ENCODE measurements around the gene PARD6A. TPM values are rescaled to one million over a fixed set of nuclear protein-coding genes. Genes with fewer than 3 reads are reported as not detected.
A peak's percentile ranks its signal among the peaks of the same experiment; 100 is the strongest.

Gene PARD6A
- total RNA-seq, 1 donor from 2014 or later: 7.5 TPM

DNA sequence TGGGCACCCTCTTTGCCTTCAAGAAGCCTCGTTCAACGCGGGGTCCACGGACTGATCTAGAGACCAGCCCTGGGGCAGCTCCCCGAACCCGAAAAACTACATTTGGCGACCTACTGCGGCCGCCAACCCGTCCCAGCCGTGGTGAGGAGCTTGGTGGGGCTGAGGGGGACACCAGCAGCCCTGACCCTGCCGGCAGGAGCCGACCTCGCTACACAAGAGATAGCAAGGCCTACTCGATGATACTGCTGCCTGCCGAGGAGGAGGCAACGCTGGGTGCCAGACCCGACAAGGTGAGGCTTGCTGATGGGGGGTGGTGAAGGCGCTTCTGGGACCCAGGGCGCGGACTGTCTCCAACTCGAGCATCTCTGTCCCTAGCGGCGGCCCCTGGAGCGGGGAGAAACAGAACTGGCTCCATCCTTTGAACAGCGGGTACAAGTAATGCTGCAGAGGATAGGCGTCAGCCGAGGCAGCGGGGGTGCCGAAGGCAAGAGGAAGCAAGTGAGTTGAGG lies 6.3 kb upstream of the PARD6A start:
- Mint-ChIP-seq H3K4me1 (peaks cover 22% of the 10 kb centered on the region), H3K27ac (ENCODE audit: unreplicated experiment) (no peak overlapping the region), H3K4me3 (peak overlapping the region; percentile 41), H3K27me3 (ENCODE audit: low read depth) (peaks cover 54% of the 10 kb centered on the region), H3K36me3 (ENCODE audit: low read depth) (no peaks in the 10 kb centered on the region), H3K9me3 (no peaks in the 10 kb centered on the region)
- TF ChIP-seq, protein P1, sequence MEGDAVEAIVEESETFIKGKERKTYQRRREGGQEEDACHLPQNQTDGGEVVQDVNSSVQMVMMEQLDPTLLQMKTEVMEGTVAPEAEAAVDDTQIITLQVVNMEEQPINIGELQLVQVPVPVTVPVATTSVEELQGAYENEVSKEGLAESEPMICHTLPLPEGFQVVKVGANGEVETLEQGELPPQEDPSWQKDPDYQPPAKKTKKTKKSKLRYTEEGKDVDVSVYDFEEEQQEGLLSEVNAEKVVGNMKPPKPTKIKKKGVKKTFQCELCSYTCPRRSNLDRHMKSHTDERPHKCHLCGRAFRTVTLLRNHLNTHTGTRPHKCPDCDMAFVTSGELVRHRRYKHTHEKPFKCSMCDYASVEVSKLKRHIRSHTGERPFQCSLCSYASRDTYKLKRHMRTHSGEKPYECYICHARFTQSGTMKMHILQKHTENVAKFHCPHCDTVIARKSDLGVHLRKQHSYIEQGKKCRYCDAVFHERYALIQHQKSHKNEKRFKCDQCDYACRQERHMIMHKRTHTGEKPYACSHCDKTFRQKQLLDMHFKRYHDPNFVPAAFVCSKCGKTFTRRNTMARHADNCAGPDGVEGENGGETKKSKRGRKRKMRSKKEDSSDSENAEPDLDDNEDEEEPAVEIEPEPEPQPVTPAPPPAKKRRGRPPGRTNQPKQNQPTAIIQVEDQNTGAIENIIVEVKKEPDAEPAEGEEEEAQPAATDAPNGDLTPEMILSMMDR (conservative IDR thresholded peaks at IDR 0.05): no peak
- no peak for DNase-seq (ENCODE audit: low read depth, low spot score)

DNA sequence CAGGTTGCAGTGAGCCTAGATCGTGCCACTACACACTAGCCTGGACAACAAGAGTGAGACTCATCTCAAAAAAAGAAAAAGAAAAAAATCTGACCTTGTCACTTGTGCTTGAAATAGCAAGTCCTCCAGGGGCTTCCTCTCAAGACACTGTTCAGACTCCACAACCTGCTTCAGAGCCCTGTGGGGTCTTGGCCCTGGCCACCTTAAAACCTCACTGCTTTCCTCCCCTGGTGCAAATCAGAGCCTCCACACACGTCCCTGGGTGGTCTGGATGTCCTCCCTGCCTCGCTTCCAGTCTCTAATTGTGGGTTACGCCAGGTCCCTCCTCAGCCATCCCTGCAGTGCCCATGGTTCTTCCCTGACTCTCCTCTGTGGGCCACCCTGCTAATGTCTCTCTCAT lies 5.4 kb upstream of the PARD6A start:
- Mint-ChIP-seq H3K27me3 (ENCODE audit: low read depth) (peaks cover 46% of the 10 kb centered on the region), H3K9me3 (no peaks in the 10 kb centered on the region), H3K27ac (ENCODE audit: unreplicated experiment) (no peak overlapping the region), H3K4me3 (peak overlapping the region; percentile 74), H3K4me1 (peaks cover 15% of the 10 kb centered on the region), H3K36me3 (ENCODE audit: low read depth) (no peaks in the 10 kb centered on the region)
- TF ChIP-seq, protein P1 (conservative IDR thresholded peaks at IDR 0.05): no peak
- DNase-seq (ENCODE audit: low read depth, low spot score): no peak

DNA sequence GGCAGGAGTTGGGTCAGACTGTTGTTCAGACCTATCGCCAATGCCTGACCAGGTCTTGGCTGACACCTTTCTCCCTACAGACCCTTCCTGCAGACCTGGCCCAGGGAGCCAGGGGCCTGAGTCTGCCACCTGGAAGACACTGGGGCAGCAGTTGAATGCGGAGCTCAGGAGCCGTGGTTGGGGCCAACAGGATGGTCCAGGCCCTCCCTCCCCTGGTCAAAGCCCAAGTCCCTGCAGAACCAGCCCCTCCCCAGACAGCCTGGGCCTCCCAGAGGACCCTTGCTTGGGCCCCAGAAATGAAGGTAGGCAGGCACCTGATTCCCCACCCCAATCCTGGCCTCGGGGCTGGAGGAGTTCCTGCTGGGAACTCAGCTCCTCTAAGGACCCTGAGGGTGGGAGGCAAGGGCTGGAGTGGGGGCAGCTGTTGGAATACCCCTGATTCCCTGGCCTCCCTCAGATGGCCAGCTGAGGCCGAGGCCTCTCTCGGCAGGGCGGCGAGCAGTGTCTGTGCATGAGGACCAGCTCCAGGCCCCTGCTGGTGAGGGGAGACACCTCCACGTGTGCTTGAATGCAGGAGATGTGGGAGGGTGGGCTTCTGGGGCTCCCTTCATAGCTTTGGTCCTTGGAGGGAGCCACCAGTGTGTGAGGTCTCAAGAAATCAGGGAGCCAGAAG lies 4.3 kb upstream of the PARD6A start:
- DNase-seq (ENCODE audit: low read depth, low spot score): no peak
- Mint-ChIP-seq H3K27me3 (ENCODE audit: low read depth) (peaks cover 43% of the 10 kb centered on the region), H3K4me3 (peak overlapping the region; percentile 75), H3K36me3 (ENCODE audit: low read depth) (no peaks in the 10 kb centered on the region), H3K9me3 (no peaks in the 10 kb centered on the region), H3K4me1 (peaks cover 19% of the 10 kb centered on the region), H3K27ac (ENCODE audit: unreplicated experiment) (no peak overlapping the region)
- TF ChIP-seq, protein P1 (conservative IDR thresholded peaks at IDR 0.05): no peak

DNA sequence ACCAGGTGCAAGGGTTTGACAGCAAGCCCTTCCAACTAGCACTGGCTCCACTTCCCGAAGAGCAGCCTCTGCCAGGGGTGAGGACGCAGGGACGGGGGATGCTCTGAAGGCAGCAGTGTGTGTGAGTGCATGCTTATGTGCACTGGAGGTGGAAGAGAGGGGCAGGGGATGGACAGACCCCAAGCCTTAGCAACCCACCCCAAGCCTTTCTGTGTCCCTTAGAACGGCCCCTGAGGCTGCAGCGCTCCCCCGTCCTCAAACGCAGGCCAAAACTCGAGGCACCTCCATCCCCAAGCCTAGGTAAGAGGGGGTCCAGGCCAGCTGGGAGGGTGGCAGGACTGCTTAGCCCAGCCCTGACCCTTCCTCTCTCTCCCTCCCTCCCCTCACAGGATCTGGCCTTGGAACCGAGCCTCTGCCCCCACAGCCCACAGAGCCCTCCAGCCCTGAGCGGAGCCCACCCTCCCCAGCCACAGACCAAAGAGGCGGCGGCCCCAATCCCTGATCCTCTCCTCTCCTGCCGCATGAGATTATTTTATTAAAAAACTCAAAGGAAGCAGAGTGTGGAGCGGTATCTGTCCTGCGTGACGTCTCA lies 3.6 kb upstream of the PARD6A start:
- H3K4me3 Mint-ChIP-seq: peak overlapping the region; percentile 75

DNA sequence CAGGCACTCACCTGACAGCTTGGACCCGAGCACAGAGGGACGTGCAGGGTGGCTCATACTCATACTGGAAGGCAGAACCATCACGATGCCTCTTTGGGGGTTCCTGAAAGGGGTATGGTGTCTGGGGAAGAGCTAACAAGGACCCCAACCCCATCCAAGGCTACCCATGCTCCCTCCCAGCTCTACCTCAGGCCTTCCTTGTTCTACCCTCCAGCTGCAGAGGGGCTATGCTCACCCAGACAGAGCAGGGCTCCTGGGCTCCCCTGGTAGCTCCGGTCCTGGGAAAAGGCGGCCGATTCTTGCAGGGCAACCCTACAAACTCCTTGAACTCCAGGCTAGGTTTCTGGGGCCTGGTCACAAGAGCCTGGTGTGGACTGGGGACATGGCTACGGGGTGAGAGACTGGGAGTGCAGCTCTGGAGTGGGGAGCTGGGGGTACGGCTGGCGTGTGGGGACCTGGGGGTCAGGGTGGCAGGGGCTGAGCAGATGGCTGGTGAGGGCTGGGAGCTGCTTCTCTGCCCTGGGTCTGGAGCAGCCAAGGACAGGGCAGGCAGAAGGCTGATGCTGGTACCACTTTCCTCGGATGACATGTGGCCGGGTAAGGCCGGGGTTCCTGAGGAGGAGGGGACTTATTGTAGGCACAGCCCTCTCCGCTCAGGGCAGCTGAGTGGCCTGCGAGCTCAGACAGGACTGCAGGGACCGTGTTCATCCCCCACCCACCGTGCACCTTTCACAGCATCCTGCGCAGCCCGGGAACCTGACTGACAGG lies 2.8 kb upstream of the PARD6A start:
- no peak overlapping the region for H3K27ac Mint-ChIP-seq (ENCODE audit: unreplicated experiment)

More for the DNA sequence above, 3.6 kb upstream of the PARD6A start:
- peaks cover 36% of the 10 kb centered on the region for H3K27me3 Mint-ChIP-seq (ENCODE audit: low read depth)
- H3K9me3 Mint-ChIP-seq: no peaks in the 10 kb centered on the region
- peaks cover 15% of the 10 kb centered on the region for H3K4me1 Mint-ChIP-seq
- TF ChIP-seq, protein P1 (conservative IDR thresholded peaks at IDR 0.05): no peak
- no peak for DNase-seq (ENCODE audit: low read depth, low spot score)
- no peaks in the 10 kb centered on the region for H3K36me3 Mint-ChIP-seq (ENCODE audit: low read depth)
- H3K27ac Mint-ChIP-seq (ENCODE audit: unreplicated experiment): no peak overlapping the region

More for the DNA sequence above, 2.8 kb upstream of the PARD6A start:
- Mint-ChIP-seq H3K4me1 (peaks cover 14% of the 10 kb centered on the region), H3K27me3 (ENCODE audit: low read depth) (peaks cover 32% of the 10 kb centered on the region), H3K9me3 (no peaks in the 10 kb centered on the region), H3K36me3 (ENCODE audit: low read depth) (no peaks in the 10 kb centered on the region), H3K4me3 (peak overlapping the region; percentile 98)
- no peak for DNase-seq (ENCODE audit: low read depth, low spot score)
- TF ChIP-seq, protein P1 (conservative IDR thresholded peaks at IDR 0.05): no peak
